Measurements from ENCODE around the gene MYORG. TPM values are rescaled to one million over a fixed set of nuclear protein-coding genes. Genes with fewer than 3 reads are reported as not detected.

Gene MYORG
- total and polyA plus RNA-seq, 2 experiments from 2014 or later = 23.4 to 32.2 TPM

DNA sequence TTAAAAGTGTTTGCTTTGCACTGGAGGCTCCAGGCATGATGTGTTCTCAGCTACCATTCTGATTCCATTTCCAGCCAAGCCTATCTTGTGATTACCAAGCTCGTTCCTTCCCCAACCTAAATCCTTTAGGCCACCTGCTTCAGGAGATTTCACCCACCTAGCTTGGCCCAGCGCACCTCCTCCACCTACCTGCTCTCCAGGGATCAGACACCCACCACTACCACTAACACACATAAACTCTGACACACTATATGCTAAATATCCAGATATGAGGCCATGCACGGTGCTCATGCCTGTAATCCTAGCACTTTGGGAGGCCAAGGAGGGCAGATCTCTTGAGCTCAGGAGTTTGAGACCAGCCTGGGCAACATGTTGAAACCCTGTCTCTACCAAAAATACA lies 2.4 kb downstream of the MYORG start:
- TF ChIP-seq EZH2 (IDR thresholded peaks at IDR 0.05; ENCODE audit: borderline replicate concordance) (no peak), EZH2phosphoT487 (IDR thresholded peaks at IDR 0.05; ENCODE audit: low read depth, severe bottlenecking, unreplicated experiment) (no peak)
- TF ChIP-seq, protein P1, sequence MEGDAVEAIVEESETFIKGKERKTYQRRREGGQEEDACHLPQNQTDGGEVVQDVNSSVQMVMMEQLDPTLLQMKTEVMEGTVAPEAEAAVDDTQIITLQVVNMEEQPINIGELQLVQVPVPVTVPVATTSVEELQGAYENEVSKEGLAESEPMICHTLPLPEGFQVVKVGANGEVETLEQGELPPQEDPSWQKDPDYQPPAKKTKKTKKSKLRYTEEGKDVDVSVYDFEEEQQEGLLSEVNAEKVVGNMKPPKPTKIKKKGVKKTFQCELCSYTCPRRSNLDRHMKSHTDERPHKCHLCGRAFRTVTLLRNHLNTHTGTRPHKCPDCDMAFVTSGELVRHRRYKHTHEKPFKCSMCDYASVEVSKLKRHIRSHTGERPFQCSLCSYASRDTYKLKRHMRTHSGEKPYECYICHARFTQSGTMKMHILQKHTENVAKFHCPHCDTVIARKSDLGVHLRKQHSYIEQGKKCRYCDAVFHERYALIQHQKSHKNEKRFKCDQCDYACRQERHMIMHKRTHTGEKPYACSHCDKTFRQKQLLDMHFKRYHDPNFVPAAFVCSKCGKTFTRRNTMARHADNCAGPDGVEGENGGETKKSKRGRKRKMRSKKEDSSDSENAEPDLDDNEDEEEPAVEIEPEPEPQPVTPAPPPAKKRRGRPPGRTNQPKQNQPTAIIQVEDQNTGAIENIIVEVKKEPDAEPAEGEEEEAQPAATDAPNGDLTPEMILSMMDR (IDR thresholded peaks at IDR 0.05; ENCODE audit: poor library complexity) = no peak
- Histone ChIP-seq H3K9me3 (ENCODE audit: low read depth) (no peaks in the 10 kb centered on the region), H3K4me1 (ENCODE audit: insufficient read depth) (peaks cover 8% of the 10 kb centered on the region), H4K20me1 (ENCODE audit: insufficient read depth, poor library complexity, severe bottlenecking) (no peaks in the 10 kb centered on the region), H3K4me3 (no peak overlapping the region), H3K79me2 (peaks cover 7% of the 10 kb centered on the region), H3K4me2 (peak overlapping the region; percentile 50), H3K9me2 (replicated peaks; ENCODE audit: insufficient read depth) (no peaks in the 10 kb centered on the region), H2AFZ (no peak overlapping the region), H3K36me3 (replicated peaks; ENCODE audit: insufficient read depth, low read depth) (no peaks in the 10 kb centered on the region), H3K27me3 (no peaks in the 10 kb centered on the region), H3K27ac (peak overlapping the region; percentile 84)
- no peak for DNase-seq (ENCODE audit: low spot score)
- WGBS (ENCODE audit: low lambda C conversion rate, missing lambda C conversion rate) = 77% methylated on average over 3 of the region's 3 CpGs

DNA sequence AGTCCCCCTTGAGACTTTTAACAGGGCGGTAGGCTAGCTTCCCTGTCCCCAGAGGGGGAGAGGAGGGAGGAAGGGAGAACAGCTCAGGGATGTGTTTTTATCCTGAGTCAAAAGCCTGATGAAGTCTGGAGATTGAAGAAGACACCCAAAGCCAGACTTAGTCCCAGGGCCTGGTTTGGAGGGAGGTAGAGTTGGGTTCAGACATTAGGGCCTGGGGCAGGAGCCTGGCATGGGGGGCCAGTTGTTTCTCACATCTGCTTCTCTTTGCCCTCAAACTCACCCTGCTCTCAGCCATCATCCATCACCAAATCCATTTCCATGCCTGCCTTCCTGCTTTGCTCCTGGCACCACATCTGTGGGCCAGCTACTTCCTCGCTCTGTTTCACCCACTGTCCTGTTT lies 2.9 kb downstream of the MYORG start:
- WGBS (ENCODE audit: low lambda C conversion rate, missing lambda C conversion rate) = 85% methylated on average over 2 of the region's 2 CpGs
- peaks cover 9% of the 10 kb centered on the region for H3K79me2 ChIP-seq
- peak overlapping the region; percentile 50 for H3K4me2 ChIP-seq
- H3K27ac ChIP-seq = peak overlapping the region; percentile 84
- no peaks in the 10 kb centered on the region for H3K36me3 ChIP-seq (replicated peaks; ENCODE audit: insufficient read depth, low read depth)
- peaks cover 8% of the 10 kb centered on the region for H3K4me1 ChIP-seq (ENCODE audit: insufficient read depth)
- DNase-seq (ENCODE audit: low spot score) = no peak
- TF ChIP-seq EZH2 (IDR thresholded peaks at IDR 0.05; ENCODE audit: borderline replicate concordance) (no peak), EZH2phosphoT487 (IDR thresholded peaks at IDR 0.05; ENCODE audit: low read depth, severe bottlenecking, unreplicated experiment) (no peak)
- TF ChIP-seq, protein P1 (IDR thresholded peaks at IDR 0.05; ENCODE audit: poor library complexity) = no peak
- no peaks in the 10 kb centered on the region for H3K9me3 ChIP-seq (ENCODE audit: low read depth)
- no peaks in the 10 kb centered on the region for H3K9me2 ChIP-seq (replicated peaks; ENCODE audit: insufficient read depth)
- H3K27me3 ChIP-seq = no peaks in the 10 kb centered on the region
- H4K20me1 ChIP-seq (ENCODE audit: insufficient read depth, poor library complexity, severe bottlenecking) = no peaks in the 10 kb centered on the region
- no peak overlapping the region for H2AFZ ChIP-seq
- H3K4me3 ChIP-seq = no peak overlapping the region

DNA sequence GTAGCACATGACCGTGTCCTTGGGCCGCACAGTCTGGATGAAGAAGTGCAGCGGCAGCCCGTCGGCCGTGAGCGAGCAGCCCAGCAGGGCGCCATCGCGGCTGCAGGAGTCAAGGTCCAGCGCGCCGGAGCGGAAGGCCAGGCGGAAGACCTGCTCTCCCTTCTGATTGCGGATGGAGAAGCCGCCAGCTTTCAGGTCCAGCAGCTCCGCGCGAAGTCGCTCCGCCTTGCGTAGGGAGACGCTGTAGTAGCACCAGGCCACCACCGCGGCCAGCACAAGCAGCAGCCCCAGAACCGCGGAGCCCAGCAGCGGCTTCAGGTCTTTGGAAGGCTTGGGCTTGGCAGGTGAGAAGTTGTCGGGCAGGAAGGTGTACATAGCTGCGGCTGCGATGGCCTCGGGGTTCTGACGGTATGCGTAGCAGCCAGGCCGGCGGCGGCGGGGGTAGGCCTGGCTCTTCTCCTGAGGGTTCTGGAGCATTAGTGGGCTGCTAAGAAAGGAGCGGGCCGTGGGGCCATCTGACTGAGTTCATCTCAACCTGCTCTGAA lies 4.2 kb downstream of the MYORG start:
- H3K36me3 ChIP-seq (replicated peaks; ENCODE audit: insufficient read depth, low read depth) = no peaks in the 10 kb centered on the region
- TF ChIP-seq EZH2phosphoT487 (IDR thresholded peaks at IDR 0.05; ENCODE audit: low read depth, severe bottlenecking, unreplicated experiment) (no peak), EZH2 (IDR thresholded peaks at IDR 0.05; ENCODE audit: borderline replicate concordance) (no peak)
- TF ChIP-seq, protein P1 (IDR thresholded peaks at IDR 0.05; ENCODE audit: poor library complexity) = no peak
- H3K27ac ChIP-seq = no peak overlapping the region
- no peak overlapping the region for H2AFZ ChIP-seq
- WGBS (ENCODE audit: low lambda C conversion rate, missing lambda C conversion rate) = 89% methylated on average over 41 of the region's 41 CpGs
- DNase-seq (ENCODE audit: low spot score) = peak; percentile 32
- no peaks in the 10 kb centered on the region for H3K27me3 ChIP-seq
- no peak overlapping the region for H3K4me3 ChIP-seq
- no peaks in the 10 kb centered on the region for H3K9me3 ChIP-seq (ENCODE audit: low read depth)
- H4K20me1 ChIP-seq (ENCODE audit: insufficient read depth, poor library complexity, severe bottlenecking) = no peaks in the 10 kb centered on the region
- H3K4me2 ChIP-seq = no peak overlapping the region
- H3K79me2 ChIP-seq = peaks cover 9% of the 10 kb centered on the region
- no peaks in the 10 kb centered on the region for H3K9me2 ChIP-seq (replicated peaks; ENCODE audit: insufficient read depth)
- peaks cover 6% of the 10 kb centered on the region for H3K4me1 ChIP-seq (ENCODE audit: insufficient read depth)
